Measurements from ENCODE around the gene LCE1E. TPM values are rescaled to one million over a fixed set of nuclear protein-coding genes. Genes with fewer than 3 reads are reported as not detected.

Gene LCE1E
- total RNA-seq: 0.91 TPM in 1 of 2 replicates, not detected in the other

GRCh38 chr1:152786077-152786476 is at the start of gene LCE1E:
Gene LCE1E (plus strand): TSS chr1:152786257. CDS start chr1:152787300, 1,043 bp downstream.

DNA sequence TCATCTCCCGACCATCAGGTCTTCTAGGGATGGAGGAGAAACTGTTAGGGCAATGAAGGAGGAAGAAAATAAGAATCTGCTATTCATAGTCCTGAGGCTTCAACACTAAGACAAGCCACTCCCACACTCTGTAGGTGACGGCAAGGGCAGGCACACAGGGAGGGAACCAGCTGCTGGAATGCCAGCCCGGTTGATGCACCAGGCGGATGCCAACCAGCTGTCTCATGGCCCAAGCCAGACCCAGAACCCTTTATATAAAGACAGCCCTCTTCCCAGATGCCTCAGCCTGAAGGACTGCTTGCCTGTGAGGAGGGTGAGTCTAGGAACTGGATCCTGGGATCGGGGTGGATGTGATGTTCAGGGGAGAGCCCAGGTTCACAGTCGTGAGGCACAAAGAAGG is 28.3 kb upstream of the LCE1E start, which contains the start of gene KPRP:
Gene KPRP, plus strand, starts transcription at position 279 of the 400 bp plus-strand sequence. CDS start 1,564 bp downstream, outside the sequence.

GRCh38 chr1:152774875-152775274 is 11.2 kb upstream of the LCE1E start, which contains the start of gene LCE1F:
Gene LCE1F (plus strand): TSS chr1:152775140. CDS start chr1:152776372, 1,232 bp downstream.

DNA sequence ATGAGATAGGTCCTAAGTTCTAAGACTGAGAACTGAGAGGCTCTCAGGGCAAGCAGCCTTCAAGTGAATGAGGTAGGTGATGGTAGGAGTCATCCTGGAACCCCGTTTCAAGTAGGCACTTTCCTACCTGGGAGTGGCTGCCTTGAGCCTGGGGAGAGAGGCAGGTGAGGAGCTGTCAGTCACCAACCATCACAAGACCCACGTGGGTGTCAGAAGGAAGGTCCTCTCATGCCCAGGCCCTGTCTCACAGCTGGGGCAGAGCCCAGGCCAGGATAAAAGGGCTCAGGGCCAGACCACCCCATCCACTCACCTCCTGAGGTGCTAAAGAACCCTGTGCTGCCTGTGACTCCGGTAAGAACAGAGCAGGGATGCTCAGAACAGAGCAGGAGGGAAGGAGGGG is 10.4 kb downstream of the LCE1E start, which contains the start of gene LCE1D:
Gene LCE1D, plus strand, starts transcription at position 301 of the 400 bp plus-strand sequence. CDS start 1,074 bp downstream, outside the sequence.

DNA sequence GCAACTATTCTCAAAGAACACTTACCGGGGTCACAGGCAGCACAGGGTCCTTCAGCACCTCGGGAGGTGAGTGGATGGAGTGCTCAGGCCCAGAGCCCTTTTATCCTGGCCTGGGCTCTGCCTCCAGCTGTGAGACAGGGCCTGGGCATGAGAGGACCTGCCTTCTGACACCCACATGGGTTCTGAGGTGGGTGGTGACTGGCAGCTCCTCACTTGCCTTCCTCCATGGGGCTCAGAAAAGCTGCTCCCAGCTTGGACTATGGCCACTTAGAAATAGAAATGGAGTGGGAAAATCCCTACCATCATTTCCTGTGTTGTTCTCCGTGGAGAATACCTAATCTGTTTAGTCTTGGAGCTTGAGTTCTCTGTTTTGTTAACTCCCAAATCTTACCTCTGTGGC is 20.5 kb downstream of the LCE1E start, which contains the start of gene LCE1C:
Gene LCE1C, minus strand, starts transcription at position 76 of the 400 bp plus-strand sequence. CDS start 1,173 bp downstream, outside the sequence.

DNA sequence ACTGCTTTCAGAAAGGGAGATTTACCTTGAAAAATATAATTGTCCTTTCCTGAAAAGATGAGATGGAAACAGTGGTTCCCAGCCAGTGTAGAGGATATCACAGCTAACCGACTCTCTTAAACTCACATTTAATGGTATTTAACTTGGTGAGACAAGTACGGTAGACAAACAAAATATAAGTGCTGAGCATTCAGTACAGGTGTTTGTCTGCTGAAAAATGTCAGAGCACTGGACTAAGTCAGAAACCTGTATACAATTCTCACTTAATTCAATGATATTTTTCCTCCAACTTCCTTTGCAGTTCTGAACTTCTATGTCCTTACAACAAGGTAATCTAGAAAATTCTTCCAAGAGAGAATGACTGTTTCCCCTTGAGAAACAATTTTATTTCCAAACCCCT is 25.6 kb downstream of the LCE1E start, which contains the start of gene LCE1B:
Gene LCE1B, plus strand, starts transcription at position 301 of the 400 bp plus-strand sequence. CDS start 476 bp downstream, outside the sequence.

DNA sequence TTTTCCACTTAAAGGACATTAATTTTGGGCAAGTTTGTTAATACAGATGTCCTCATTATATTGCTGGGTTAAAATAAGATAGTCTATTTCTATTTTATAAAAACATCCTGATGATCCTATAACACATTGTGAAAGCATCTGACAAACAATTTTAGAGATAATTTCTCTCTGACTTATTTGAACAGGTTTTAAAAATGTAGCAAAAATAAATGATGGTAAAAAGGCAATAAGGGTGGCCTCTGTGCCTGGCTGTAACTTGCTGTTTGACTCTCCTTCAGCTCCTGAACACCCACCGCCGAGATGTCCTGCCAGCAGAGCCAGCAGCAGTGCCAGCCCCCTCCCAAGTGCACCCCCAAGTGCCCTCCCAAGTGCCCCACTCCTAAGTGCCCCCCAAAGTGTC is 41.1 kb downstream of the LCE1E start, which contains the start of gene LCE1A:
Gene LCE1A, plus strand, starts transcription at position 301 of the 400 bp plus-strand sequence. Its CDS starts 0 bp downstream, at position 301.

Other genes starting within 250 kb of the LCE1E start
- gene LCE3E, start 219.5 kb upstream of the LCE1E start, total RNA-seq: 0.68 and 1.6 TPM in 2 replicates
- gene LCE3D, start 205.7 kb upstream of the LCE1E start, total RNA-seq: 6.0 TPM in 1 of 2 replicates, not detected in the other
- not detected in 2 replicates for gene LCE3C, start 186.0 kb upstream of the LCE1E start, total RNA-seq
- not detected in 2 replicates for gene LCE3B, start 172.4 kb upstream of the LCE1E start, total RNA-seq
- not detected in 2 replicates for gene LCE3A, start 163.2 kb upstream of the LCE1E start, total RNA-seq
- gene LCE2D, start 122.9 kb upstream of the LCE1E start, total RNA-seq: not detected in 2 replicates
- not detected in 2 replicates for gene LCE2C, start 111.0 kb upstream of the LCE1E start, total RNA-seq
- gene LCE2B, start 100.1 kb upstream of the LCE1E start, total RNA-seq: not detected in 2 replicates
- gene LCE2A, start 87.9 kb upstream of the LCE1E start, total RNA-seq: not detected in 2 replicates
- gene LCE4A, start 78.1 kb upstream of the LCE1E start, total RNA-seq: not detected in 2 replicates
- 0.04 TPM in 1 of 2 replicates, not detected in the other for gene KPRP, start 28.2 kb upstream of the LCE1E start, total RNA-seq
- gene LCE1F, start 11.1 kb upstream of the LCE1E start, total RNA-seq: not detected in 2 replicates
- not detected in 2 replicates for gene LCE1D, start 10.5 kb downstream of the LCE1E start, total RNA-seq
- 1.1 and 9.9 TPM in 2 replicates for gene LCE1C, start 20.4 kb downstream of the LCE1E start, total RNA-seq
- 0.11 TPM in 1 of 2 replicates, not detected in the other for gene LCE1B, start 25.7 kb downstream of the LCE1E start, total RNA-seq
- 2.9 TPM in 1 of 2 replicates, not detected in the other for gene LCE1A, start 41.2 kb downstream of the LCE1E start, total RNA-seq
- not detected in 2 replicates for gene LCE6A, start 56.6 kb downstream of the LCE1E start, total RNA-seq
- not detected in 2 replicates for gene LCE7A, start 73.7 kb downstream of the LCE1E start, total RNA-seq
- gene SMCP, start 92.1 kb downstream of the LCE1E start, total RNA-seq: not detected in 2 replicates
- 5.2 and 10.2 TPM in 2 replicates for gene IVL, start 122.3 kb downstream of the LCE1E start, total RNA-seq
- 0.31 TPM in 1 of 2 replicates, not detected in the other for gene SPRR5, start 160.9 kb downstream of the LCE1E start, total RNA-seq
- not detected in 2 replicates for gene SPRR4, start 184.4 kb downstream of the LCE1E start, total RNA-seq
- gene SPRR1A, start 197.8 kb downstream of the LCE1E start, total RNA-seq: not detected in 2 replicates
- 0.61 and 0.70 TPM in 2 replicates for gene SPRR3, start 215.5 kb downstream of the LCE1E start, total RNA-seq
- 31.1 and 43.3 TPM in 2 replicates for gene SPRR1B, start 244.9 kb downstream of the LCE1E start, total RNA-seq